ENCODE measurements around the gene PPM1L. TPM values are rescaled to one million over a fixed set of nuclear protein-coding genes. Genes with fewer than 3 reads are reported as not detected.

The PPM1L gene
- polyA plus RNA-seq, 3 donors = 5.5 to 9.9 (median 7.8) TPM

DNA sequence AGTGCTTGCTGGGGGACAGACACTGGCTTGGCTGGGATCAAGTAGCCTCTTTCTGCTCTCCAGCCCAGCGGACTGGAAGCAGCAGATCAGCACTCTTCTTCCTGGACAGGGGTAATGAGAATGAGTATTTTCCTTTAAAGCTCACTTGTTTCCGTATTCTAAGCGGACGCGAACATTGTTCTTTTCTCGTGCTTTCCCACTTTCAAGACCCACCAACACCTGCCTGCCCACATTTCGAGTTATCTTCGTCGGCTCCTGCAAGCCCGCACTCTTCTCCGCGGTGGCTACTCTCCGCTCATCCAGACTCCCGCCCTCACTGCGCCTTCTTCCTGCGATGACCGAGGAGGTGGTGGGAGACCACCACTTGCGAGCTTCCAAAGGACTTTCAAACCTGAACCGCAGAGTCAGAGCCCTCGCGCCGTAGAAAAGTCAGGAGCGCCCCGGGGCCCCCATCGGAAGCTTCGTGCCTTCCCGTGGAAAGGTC, 1.6 kb upstream of the PPM1L start:
- H3K4me2 ChIP-seq (replicated peaks; ENCODE audit: extremely low read depth, low read length, poor library complexity, severe bottlenecking) = peak overlapping the region; percentile 99
- intact Hi-C loops (cut with micrococcal nuclease) = loop anchor here in 1 of 2 donors (10.0 kb wide), 1 partner anchor 190 kb away; the partner anchor contains the start of gene KPNA4
- H3K4me1 ChIP-seq (ENCODE audit: control insufficient read depth in 1 of 2, insufficient read depth in 2 of 2, low read length in 2 of 2) = peaks cover 31 to 36% of the 10 kb centered on the region in 2 donors
- peaks cover 0 to 8% of the 10 kb centered on the region in 2 donors for H3K27me3 ChIP-seq (ENCODE audit: control insufficient read depth in 2 of 2, insufficient read depth in 2 of 2, low read length in 2 of 2)
- H4K20me1 ChIP-seq (ENCODE audit: insufficient read depth, low read length) = peaks cover 33% of the 10 kb centered on the region
- peak overlapping the region; percentile 93 for H3K27ac ChIP-seq (ENCODE audit: low read depth in 1 of 2, low read length in 2 of 2)
- Mint-ChIP-seq H3K4me3 (peak overlapping the region; percentile 98 to 99), H3K36me3 (no peaks in the 10 kb centered on the region), H3K9me3 (peaks cover 0 to 3% (median 0%) of the 10 kb centered on the region in 7 donors), H3K27ac (peak overlapping the region; percentile 93 to 98 (median 97)), H3K27me3 (ENCODE audit: low read depth in 3 of 3) (peaks cover 4 to 16% (median 8%) of the 10 kb centered on the region in 3 donors), H3K4me1 (peaks cover 37% of the 10 kb centered on the region)
- peak overlapping the region; percentile 96 for H2AFZ ChIP-seq (ENCODE audit: insufficient read depth, low read depth, low read length, poor library complexity, severe bottlenecking)
- TF ChIP-seq CTCF (IDR thresholded peaks at IDR 0.05) = no peak
- peak overlapping the region; percentile 61 to 93 (median 70) for H3K4me3 ChIP-seq (replicated peaks in 1 of 3; ENCODE audit: low read depth in 2 of 3, low read length in 3 of 3)
- DNase-seq = peak; percentile 4 to 14 (median 11)
- H3K9ac ChIP-seq (ENCODE audit: insufficient read depth, low read length, poor library complexity, severe bottlenecking) = peak overlapping the region; percentile 94
- no peaks in the 10 kb centered on the region for H3K9me3 ChIP-seq (replicated peaks in 1 of 2; ENCODE audit: control insufficient read depth in 1 of 2, insufficient read depth in 1 of 2, low read length in 2 of 2)
- H3K36me3 ChIP-seq (replicated peaks in 1 of 2; ENCODE audit: control insufficient read depth in 1 of 2, insufficient read depth in 2 of 2, low read length in 2 of 2) = no peaks in the 10 kb centered on the region
- peaks cover 13% of the 10 kb centered on the region for H3K79me2 ChIP-seq (ENCODE audit: insufficient read depth, low read length)
- under 1% methylated on average over 26 of the region's 27 CpGs for WGBS (ENCODE audit: insufficient coverage)

DNA sequence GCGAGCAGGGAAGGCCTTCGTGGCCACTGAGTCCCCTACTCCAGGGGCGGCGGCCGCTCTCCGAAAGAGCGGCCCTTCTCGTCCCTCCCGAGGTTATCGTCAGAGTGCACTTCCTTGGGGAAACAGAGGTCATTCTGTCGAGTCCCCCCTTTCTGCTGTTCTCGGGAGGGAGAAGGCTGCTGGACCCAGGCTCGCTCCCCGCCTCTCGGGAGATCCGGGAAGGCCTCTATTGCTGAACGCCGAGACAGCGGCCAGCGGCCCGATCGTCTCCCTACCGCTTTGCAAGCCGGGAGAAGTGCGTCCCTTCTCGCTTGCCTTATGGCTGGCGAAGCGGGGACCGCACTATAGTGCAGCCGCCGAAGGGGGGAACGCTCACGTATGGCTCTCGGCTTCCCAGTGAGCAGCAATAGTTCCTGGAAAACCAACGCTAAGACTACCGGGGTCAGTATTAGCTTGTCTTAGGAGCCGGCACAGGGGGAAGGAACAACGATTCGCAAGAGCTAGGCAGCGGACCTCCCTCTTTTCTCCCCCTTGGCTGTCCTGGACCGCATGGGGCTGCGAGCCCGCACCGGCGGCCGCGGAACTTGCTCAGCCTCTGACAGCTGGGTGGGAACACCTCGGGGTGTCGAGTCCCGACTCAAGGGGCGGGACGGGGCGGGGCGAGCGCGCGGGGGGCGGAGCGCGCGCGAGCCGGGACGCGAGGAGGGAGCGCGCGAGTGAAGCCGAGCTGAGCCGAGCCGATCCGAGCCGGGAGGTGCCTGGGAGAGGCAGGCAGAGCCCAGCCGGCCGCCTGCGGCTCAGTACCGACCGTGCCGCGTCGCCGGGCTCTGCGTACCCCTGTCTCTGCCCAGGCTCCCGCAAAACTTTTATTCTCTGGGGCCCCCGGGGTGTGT, 930 bp upstream of the PPM1L start:
- Histone ChIP-seq H2AFZ (ENCODE audit: insufficient read depth, low read depth, low read length, poor library complexity, severe bottlenecking) (peak overlapping the region; percentile 96), H3K9ac (ENCODE audit: insufficient read depth, low read length, poor library complexity, severe bottlenecking) (peak overlapping the region; percentile 94), H3K27me3 (ENCODE audit: control insufficient read depth in 2 of 2, insufficient read depth in 2 of 2, low read length in 2 of 2) (peaks cover 0 to 8% of the 10 kb centered on the region in 2 donors), H3K4me2 (replicated peaks; ENCODE audit: extremely low read depth, low read length, poor library complexity, severe bottlenecking) (peak overlapping the region; percentile 99), H4K20me1 (ENCODE audit: insufficient read depth, low read length) (peaks cover 40% of the 10 kb centered on the region), H3K36me3 (replicated peaks in 1 of 2; ENCODE audit: control insufficient read depth in 1 of 2, insufficient read depth in 2 of 2, low read length in 2 of 2) (no peaks in the 10 kb centered on the region), H3K79me2 (ENCODE audit: insufficient read depth, low read length) (peaks cover 16% of the 10 kb centered on the region), H3K27ac (ENCODE audit: low read depth in 1 of 2, low read length in 2 of 2) (peak overlapping the region; percentile 93), H3K9me3 (replicated peaks in 1 of 2; ENCODE audit: control insufficient read depth in 1 of 2, insufficient read depth in 1 of 2, low read length in 2 of 2) (no peaks in the 10 kb centered on the region), H3K4me3 (replicated peaks in 1 of 3; ENCODE audit: low read depth in 2 of 3, low read length in 3 of 3) (peak overlapping the region; percentile 61 to 93 (median 70)), H3K4me1 (ENCODE audit: control insufficient read depth in 1 of 2, insufficient read depth in 2 of 2, low read length in 2 of 2) (peaks cover 31 to 36% of the 10 kb centered on the region in 2 donors)
- TF ChIP-seq CTCF (IDR thresholded peaks at IDR 0.05) = no peak
- intact Hi-C loops (cut with micrococcal nuclease) = loop anchor here (5.0 to 10.0 kb wide), 2 partner anchors 47 to 190 kb away; partner anchors contain the start of gene KPNA4 (in 1 of the 2)
- WGBS (ENCODE audit: insufficient coverage) = under 1% methylated on average over 85 of the region's 85 CpGs
- Mint-ChIP-seq H3K4me1 (peaks cover 38% of the 10 kb centered on the region), H3K9me3 (peaks cover 0 to 3% (median 0%) of the 10 kb centered on the region in 7 donors), H3K4me3 (peak overlapping the region; percentile 98 to 99), H3K27me3 (ENCODE audit: low read depth in 3 of 3) (peaks cover 4 to 16% (median 8%) of the 10 kb centered on the region in 3 donors), H3K27ac (peak overlapping the region; percentile 93 to 98 (median 97)), H3K36me3 (no peaks in the 10 kb centered on the region)
- DNase-seq = peak; percentile 84 to 87 (median 85)
